Prostate gland (tissue), 2 donors: ENCODE results near the gene UBE2J2.

Experiments used
- POLR2AphosphoS5 ChIP-seq: sonication (generic); formaldehyde crosslinking; IDR thresholded peaks from one replicate; pipeline ENCODE4 v1.6.1; 2017; ENCODE audit warnings: antibody characterized with exemption
- TF ChIP-seq, protein P1 (sequence below), 4 experiments: fragments of 200-600 bp in 2 of 4; fragments of 450-650 bp in 2 of 4; sonication (generic) in 2 of 4; IDR thresholded peaks; 1 replicate in 3 of 4; 2 replicates in 1 of 4; pipeline ENCODE4 v1.5.1; 2016 to 2019; ENCODE audit warnings: antibody characterized with exemption in 4 of 4, mild to moderate bottlenecking in 2 of 4, moderate library complexity in 2 of 4

DNA sequence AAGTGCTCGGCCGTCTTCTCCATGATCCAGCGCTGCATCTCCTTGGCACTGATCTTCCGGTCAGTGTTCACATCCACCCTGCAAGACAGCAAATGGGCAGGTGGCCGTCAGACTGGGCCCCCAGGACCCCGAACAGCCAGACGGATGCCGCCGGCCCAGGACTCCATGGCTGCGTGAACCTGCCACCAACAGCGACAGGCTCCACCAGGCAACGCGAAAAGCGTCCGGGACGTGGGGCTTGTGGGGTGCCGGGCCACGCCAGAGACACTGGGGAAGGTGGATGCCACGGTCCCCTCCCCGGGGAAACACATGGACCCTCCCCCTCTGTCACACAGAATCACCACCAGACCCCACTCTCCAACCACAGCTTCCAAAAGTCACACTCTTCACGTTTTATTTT is 49.8 kb downstream of the UBE2J2 start:
- TF ChIP-seq, protein P1, sequence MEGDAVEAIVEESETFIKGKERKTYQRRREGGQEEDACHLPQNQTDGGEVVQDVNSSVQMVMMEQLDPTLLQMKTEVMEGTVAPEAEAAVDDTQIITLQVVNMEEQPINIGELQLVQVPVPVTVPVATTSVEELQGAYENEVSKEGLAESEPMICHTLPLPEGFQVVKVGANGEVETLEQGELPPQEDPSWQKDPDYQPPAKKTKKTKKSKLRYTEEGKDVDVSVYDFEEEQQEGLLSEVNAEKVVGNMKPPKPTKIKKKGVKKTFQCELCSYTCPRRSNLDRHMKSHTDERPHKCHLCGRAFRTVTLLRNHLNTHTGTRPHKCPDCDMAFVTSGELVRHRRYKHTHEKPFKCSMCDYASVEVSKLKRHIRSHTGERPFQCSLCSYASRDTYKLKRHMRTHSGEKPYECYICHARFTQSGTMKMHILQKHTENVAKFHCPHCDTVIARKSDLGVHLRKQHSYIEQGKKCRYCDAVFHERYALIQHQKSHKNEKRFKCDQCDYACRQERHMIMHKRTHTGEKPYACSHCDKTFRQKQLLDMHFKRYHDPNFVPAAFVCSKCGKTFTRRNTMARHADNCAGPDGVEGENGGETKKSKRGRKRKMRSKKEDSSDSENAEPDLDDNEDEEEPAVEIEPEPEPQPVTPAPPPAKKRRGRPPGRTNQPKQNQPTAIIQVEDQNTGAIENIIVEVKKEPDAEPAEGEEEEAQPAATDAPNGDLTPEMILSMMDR (IDR thresholded peaks at IDR 0.05), result no peak
- TF ChIP-seq POLR2AphosphoS5, result no peak
